Heart right ventricle (tissue), 16 donors: ENCODE results near the gene PXDN. TPM values are rescaled to one million over a fixed set of nuclear protein-coding genes. Genes with fewer than 3 reads are reported as not detected.

Source experiments
- ATAC-seq, 8 donors: fragments of 200-7000 bp; cut with Tn5 transposase; one replicate each; pipeline ENCODE4 v1.9.1; 2020; ENCODE audit warnings: mild to moderate bottlenecking in 8 of 8, moderate library complexity in 8 of 8, moderate number of reproducible peaks in 1 of 8
- DNase-seq, 2 donors: peaks; one replicate each; pipeline ENCODE4 v3.0.0-alpha.2; 2020
- H3K27ac ChIP-seq, 10 donors: fragments of 200-600 bp; sonication (generic) in 2 of 10; one replicate each; pipeline versions ENCODE4 v1.5.0 to v1.8.0; 2020 to 2022; ENCODE audit warnings: mild to moderate bottlenecking in 3 of 10
- H3K27me3 ChIP-seq, 7 donors: fragments of 200-600 bp; one replicate each; pipeline ENCODE4 v1.8.0; 2021 to 2022; ENCODE audit warnings: mild to moderate bottlenecking in 2 of 7
- H3K36me3 ChIP-seq, 9 donors: fragments of 200-600 bp; sonication (generic) in 1 of 9; one replicate each; pipeline versions ENCODE4 v1.5.0 to v1.8.0; 2020 to 2022; ENCODE audit warnings: mild to moderate bottlenecking in 2 of 9
- H3K4me1 ChIP-seq, 9 donors: fragments of 200-600 bp; sonication (generic) in 1 of 9; one replicate each; pipeline versions ENCODE4 v1.5.0 to v1.8.0; 2020 to 2022; ENCODE audit warnings: mild to moderate bottlenecking in 4 of 9
- H3K4me3 ChIP-seq, 10 donors: fragments of 200-600 bp; sonication (generic) in 2 of 10; one replicate each; pipeline versions ENCODE4 v1.5.0 to v1.8.0; 2020 to 2022; ENCODE audit warnings: mild to moderate bottlenecking in 7 of 10, moderate library complexity in 2 of 10
- H3K9me3 ChIP-seq, 11 donors: fragments of 200-600 bp in 10 of 11; sonication (generic) in 2 of 11; one replicate each; pipeline versions ENCODE4 v1.5.0 to v1.8.0; 2013 to 2022; ENCODE audit warnings: mild to moderate bottlenecking in 2 of 11, control low read depth in 1 of 11, moderate library complexity in 1 of 11
- WGBS, 2 donors: extraction: QIAGEN DNeasy Blood & Tissue Kit; methylation state at CpG; one replicate each; pipeline ENCODE4 v1.1.7; 2013; ENCODE audit warnings: inconsistent platforms in 1 of 2; 5-methylcytosine and 5-hydroxymethylcytosine counted together
- intact Hi-C, 10 donors: fragments of 100-400 bp; cut with DNase I; formaldehyde crosslinking; loops; one replicate each; pipeline versions ENCODE4 v1.11.1 to v1.14.2; 2022
- polyA plus RNA-seq, 2 donors: library from polyadenylated mRNA; stranded (reverse); fragments of 200-250 nt; gene quantifications; one replicate each; pipeline ENCODE4 v1.2.3, GENCODE V29; 2013
- total RNA-seq, 10 donors: library from RNA; stranded (reverse); fragmentation: NEBNext Ultra II Directional in 3 of 10; extraction: Animal tissue kit (Norgen Biotek cat#: 25700) in 3 of 10; gene quantifications; one replicate each; pipeline versions ENCODE4 v1.2.1 to v1.2.4, GENCODE V29; 2021 to 2023
- TF ChIP-seq, protein P1 (sequence below), 9 donors: fragments of 200-600 bp; sonication (generic) in 2 of 9; IDR thresholded peaks; one replicate each; pipeline versions ENCODE4 v1.5.0 to v1.8.0; 2021 to 2022; ENCODE audit warnings: antibody characterized with exemption in 9 of 9, mild to moderate bottlenecking in 5 of 9, moderate library complexity in 1 of 9
- donor health status: Arrhythmogenic right ventricular cardiomyopathy.
- donor health status: ischemic (EF 13 %, LVEDD 7.1; RV severe dilation, severe dysfunction).
- donor health status: healthy with polysubstance abuse.
- donor health status: DM: no; HTN: yes; CAD: no.
- donor health status: DM: no; HTN: no; CAD: no.
- donor health status: ischemic (EF 25% LVEDD 6.9; RV normal size, moderate dysfunction).
- donor health status: ischemic (EF 25% LVEDD 5.7; RV mildly dilated, moderate dysfunction).
- donor health status: healthy.
- donor health status: DM: yes; HTN: yes; CAD: no.
- donor health status: Ischemic cardiomyopathy.
- donor health status: ischemic (EF 35%, LVEDD 5.7; RV mildly dilated, moderate dysfunction).
- donor health status: nonischemic (EF 11% LVEDD 7.7; RV severe dilation, severe dysfunction).
- donor health status: DM: yes; HTN: yes; CAD: no.
- donor health status: PGD.
- donor health status: ischemic (EF 29% LVEDD 5.4; RV normal size, mild dysfunction).
- donor health status: nonischemic (EF 23%, LVEDD 6.1; RV moderate dilation, normal function).

The PXDN gene
- total and polyA plus RNA-seq, 12 donors = 7.8 to 65.0 (median 18.9) TPM

GRCh38 chr2:1756456-1756855, 12.1 kb upstream of the PXDN start:
- intact Hi-C loops = loop anchor here in 1 of 10 donors (10.0 kb wide), 1 partner anchor 58 kb away; no protein-coding TSS in a partner anchor
- peak overlapping the region in 1 of 10 donors; percentile 20 for H3K27ac ChIP-seq
- no peak overlapping the region for H3K4me3 ChIP-seq
- no peak for ATAC-seq
- H3K27me3 ChIP-seq = peaks cover 0 to 26% (median 8%) of the 10 kb centered on the region in 7 donors
- H3K9me3 ChIP-seq = peaks cover 0 to 8% (median 0%) of the 10 kb centered on the region in 11 donors
- peaks cover 0 to 12% (median 4%) of the 10 kb centered on the region in 9 donors for H3K4me1 ChIP-seq
- H3K36me3 ChIP-seq = no peaks in the 10 kb centered on the region
- 89 to 93% methylated on average over 10 of the region's 10 CpGs for WGBS, 2 donors
- TF ChIP-seq, protein P1, sequence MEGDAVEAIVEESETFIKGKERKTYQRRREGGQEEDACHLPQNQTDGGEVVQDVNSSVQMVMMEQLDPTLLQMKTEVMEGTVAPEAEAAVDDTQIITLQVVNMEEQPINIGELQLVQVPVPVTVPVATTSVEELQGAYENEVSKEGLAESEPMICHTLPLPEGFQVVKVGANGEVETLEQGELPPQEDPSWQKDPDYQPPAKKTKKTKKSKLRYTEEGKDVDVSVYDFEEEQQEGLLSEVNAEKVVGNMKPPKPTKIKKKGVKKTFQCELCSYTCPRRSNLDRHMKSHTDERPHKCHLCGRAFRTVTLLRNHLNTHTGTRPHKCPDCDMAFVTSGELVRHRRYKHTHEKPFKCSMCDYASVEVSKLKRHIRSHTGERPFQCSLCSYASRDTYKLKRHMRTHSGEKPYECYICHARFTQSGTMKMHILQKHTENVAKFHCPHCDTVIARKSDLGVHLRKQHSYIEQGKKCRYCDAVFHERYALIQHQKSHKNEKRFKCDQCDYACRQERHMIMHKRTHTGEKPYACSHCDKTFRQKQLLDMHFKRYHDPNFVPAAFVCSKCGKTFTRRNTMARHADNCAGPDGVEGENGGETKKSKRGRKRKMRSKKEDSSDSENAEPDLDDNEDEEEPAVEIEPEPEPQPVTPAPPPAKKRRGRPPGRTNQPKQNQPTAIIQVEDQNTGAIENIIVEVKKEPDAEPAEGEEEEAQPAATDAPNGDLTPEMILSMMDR (IDR thresholded peaks at IDR 0.05) = no peak
- DNase-seq = no peak

- ATAC-seq (peak in 6 of 8 donors; percentile 7 to 68 (median 28)), DNase-seq (no peak)
- TF ChIP-seq, protein P1 (IDR thresholded peaks at IDR 0.05) = no peak
- H3K27ac ChIP-seq = peak overlapping the region in 1 of 10 donors; percentile 44
- H3K9me3 ChIP-seq = peaks cover 0 to 8% (median 0%) of the 10 kb centered on the region in 11 donors
- H3K36me3 ChIP-seq = no peaks in the 10 kb centered on the region
- intact Hi-C loops = loop anchor here in 1 of 10 donors (10.0 kb wide), 1 partner anchor 59 kb away; no protein-coding TSS in a partner anchor
- peaks cover 0 to 13% (median 6%) of the 10 kb centered on the region in 9 donors for H3K4me1 ChIP-seq
- 60% methylated on average over 18 of the region's 18 CpGs for WGBS, 2 donors
- peaks cover 0 to 26% (median 8%) of the 10 kb centered on the region in 7 donors for H3K27me3 ChIP-seq
- no peak overlapping the region for H3K4me3 ChIP-seq
These were observed 11.3 kb upstream of the PXDN start for GRCh38 chr2:1755436-1756191.

DNA sequence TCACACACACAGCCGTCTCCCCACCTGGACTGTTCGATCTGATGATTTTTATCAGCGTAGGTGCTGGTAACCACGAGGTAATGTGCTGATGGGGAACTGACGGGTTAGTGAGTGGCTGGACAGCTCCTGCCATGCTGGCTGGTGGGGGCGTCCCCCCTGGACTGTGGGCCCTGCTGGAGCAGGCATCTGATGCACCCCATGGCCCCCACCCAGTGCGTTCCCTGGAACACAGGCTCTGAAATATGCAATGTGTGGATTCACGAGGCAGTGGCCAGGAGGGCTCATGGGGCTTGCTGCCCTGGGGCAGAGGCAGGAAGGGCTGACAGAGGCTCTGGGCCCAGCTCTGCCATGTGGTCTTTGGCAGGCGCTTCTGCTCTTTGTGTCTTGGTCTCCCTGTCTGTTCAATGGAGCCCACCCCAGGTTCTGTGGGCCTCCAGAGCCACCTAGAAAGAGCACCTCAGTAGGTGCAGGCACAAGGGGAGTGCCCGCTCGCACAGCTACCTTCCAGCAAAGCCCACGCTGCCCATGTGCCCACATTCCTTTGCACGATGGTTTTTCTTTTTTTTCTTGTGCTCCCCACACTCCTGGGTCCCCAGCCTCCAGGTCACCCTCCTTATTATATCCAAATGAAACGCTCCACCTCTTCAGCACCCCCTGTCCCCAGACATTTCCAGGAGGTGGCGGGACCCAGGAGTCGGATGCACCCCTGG, 10.3 kb upstream of the PXDN start:
- Histone ChIP-seq H3K27me3 (peaks cover 0 to 26% (median 8%) of the 10 kb centered on the region in 7 donors), H3K4me3 (no peak overlapping the region), H3K9me3 (peaks cover 0 to 8% (median 0%) of the 10 kb centered on the region in 11 donors), H3K4me1 (peaks cover 0 to 13% (median 6%) of the 10 kb centered on the region in 9 donors), H3K27ac (no peak overlapping the region), H3K36me3 (no peaks in the 10 kb centered on the region)
- WGBS, 2 donors = 97% methylated on average over 16 of the region's 16 CpGs
- intact Hi-C loops = loop anchor here in 5 of 10 donors (5.0 to 10.0 kb wide), 3 partner anchors 60 to 202 kb away; no protein-coding TSS in a partner anchor
- TF ChIP-seq, protein P1 (IDR thresholded peaks at IDR 0.05) = no peak
- DNase-seq = no peak
- ATAC-seq = no peak

- 92 to 93% methylated on average over 12 of the region's 12 CpGs for WGBS, 2 donors
- ATAC-seq = no peak
- Histone ChIP-seq H3K27me3 (peaks cover 0 to 26% (median 8%) of the 10 kb centered on the region in 7 donors), H3K27ac (no peak overlapping the region), H3K9me3 (peaks cover 0 to 8% (median 0%) of the 10 kb centered on the region in 11 donors), H3K4me1 (peaks cover 0 to 13% (median 6%) of the 10 kb centered on the region in 9 donors), H3K4me3 (no peak overlapping the region), H3K36me3 (no peaks in the 10 kb centered on the region)
- intact Hi-C loops = loop anchor here in 5 of 10 donors (5.0 to 10.0 kb wide), 3 partner anchors 61 to 202 kb away; no protein-coding TSS in a partner anchor
- DNase-seq = no peak
- TF ChIP-seq, protein P1 (IDR thresholded peaks at IDR 0.05) = no peak
These were observed 9.7 kb upstream of the PXDN start for GRCh38 chr2:1754046-1754445.
